ENCODE data around the gene ABLIM1. TPM values are rescaled to one million over a fixed set of nuclear protein-coding genes. Genes with fewer than 3 reads are reported as not detected.

The ABLIM1 gene
- polyA plus RNA-seq, 3 donors, result 0.33 to 0.91 (median 0.57) TPM

- H3K4me1 Mint-ChIP-seq, result peaks cover 29% of the 10 kb centered on the region
- H3K4me2 ChIP-seq (replicated peaks; ENCODE audit: extremely low read depth, low read length, poor library complexity, severe bottlenecking), result no peak overlapping the region
- H4K20me1 ChIP-seq (ENCODE audit: insufficient read depth, low read length), result no peaks in the 10 kb centered on the region
- no peak for DNase-seq
- no peak overlapping the region for H3K27ac ChIP-seq (ENCODE audit: low read depth in 1 of 2, low read length in 2 of 2)
- H3K4me3 ChIP-seq (replicated peaks in 1 of 3; ENCODE audit: low read depth in 2 of 3, low read length in 3 of 3), result no peak overlapping the region
- H3K27me3 ChIP-seq (ENCODE audit: control insufficient read depth in 2 of 2, insufficient read depth in 2 of 2, low read length in 2 of 2), result no peaks in the 10 kb centered on the region
- no peaks in the 10 kb centered on the region for H3K36me3 Mint-ChIP-seq
- H2AFZ ChIP-seq (ENCODE audit: insufficient read depth, low read depth, low read length, poor library complexity, severe bottlenecking), result no peak overlapping the region
- no peak overlapping the region for H3K27ac Mint-ChIP-seq
- H3K4me1 ChIP-seq (ENCODE audit: control insufficient read depth in 1 of 2, insufficient read depth in 2 of 2, low read length in 2 of 2), result peaks cover 7 to 15% of the 10 kb centered on the region in 2 donors
- intact Hi-C loops (cut with micrococcal nuclease), result no loop called here
- TF ChIP-seq, protein P1, sequence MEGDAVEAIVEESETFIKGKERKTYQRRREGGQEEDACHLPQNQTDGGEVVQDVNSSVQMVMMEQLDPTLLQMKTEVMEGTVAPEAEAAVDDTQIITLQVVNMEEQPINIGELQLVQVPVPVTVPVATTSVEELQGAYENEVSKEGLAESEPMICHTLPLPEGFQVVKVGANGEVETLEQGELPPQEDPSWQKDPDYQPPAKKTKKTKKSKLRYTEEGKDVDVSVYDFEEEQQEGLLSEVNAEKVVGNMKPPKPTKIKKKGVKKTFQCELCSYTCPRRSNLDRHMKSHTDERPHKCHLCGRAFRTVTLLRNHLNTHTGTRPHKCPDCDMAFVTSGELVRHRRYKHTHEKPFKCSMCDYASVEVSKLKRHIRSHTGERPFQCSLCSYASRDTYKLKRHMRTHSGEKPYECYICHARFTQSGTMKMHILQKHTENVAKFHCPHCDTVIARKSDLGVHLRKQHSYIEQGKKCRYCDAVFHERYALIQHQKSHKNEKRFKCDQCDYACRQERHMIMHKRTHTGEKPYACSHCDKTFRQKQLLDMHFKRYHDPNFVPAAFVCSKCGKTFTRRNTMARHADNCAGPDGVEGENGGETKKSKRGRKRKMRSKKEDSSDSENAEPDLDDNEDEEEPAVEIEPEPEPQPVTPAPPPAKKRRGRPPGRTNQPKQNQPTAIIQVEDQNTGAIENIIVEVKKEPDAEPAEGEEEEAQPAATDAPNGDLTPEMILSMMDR (IDR thresholded peaks at IDR 0.05), result no peak
- WGBS (ENCODE audit: insufficient coverage), result 100% methylated on average over 2 of the region's 3 CpGs
- no peaks in the 10 kb centered on the region for H3K79me2 ChIP-seq (ENCODE audit: insufficient read depth, low read length)
- no peak overlapping the region for H3K4me3 Mint-ChIP-seq
- H3K9ac ChIP-seq (ENCODE audit: insufficient read depth, low read length, poor library complexity, severe bottlenecking), result no peak overlapping the region
- H3K9me3 ChIP-seq (replicated peaks in 1 of 2; ENCODE audit: control insufficient read depth in 1 of 2, insufficient read depth in 1 of 2, low read length in 2 of 2), result no peaks in the 10 kb centered on the region
- H3K9me3 Mint-ChIP-seq, result peaks cover 0 to 2% (median 0%) of the 10 kb centered on the region in 7 donors
- H3K36me3 ChIP-seq (replicated peaks in 1 of 2; ENCODE audit: control insufficient read depth in 1 of 2, insufficient read depth in 2 of 2, low read length in 2 of 2), result no peaks in the 10 kb centered on the region
- peaks cover 0 to 2% (median 0%) of the 10 kb centered on the region in 3 donors for H3K27me3 Mint-ChIP-seq (ENCODE audit: low read depth in 3 of 3)
These were observed 29.4 kb upstream of the ABLIM1 start for GRCh38 chr10:114687459-114687858.

DNA sequence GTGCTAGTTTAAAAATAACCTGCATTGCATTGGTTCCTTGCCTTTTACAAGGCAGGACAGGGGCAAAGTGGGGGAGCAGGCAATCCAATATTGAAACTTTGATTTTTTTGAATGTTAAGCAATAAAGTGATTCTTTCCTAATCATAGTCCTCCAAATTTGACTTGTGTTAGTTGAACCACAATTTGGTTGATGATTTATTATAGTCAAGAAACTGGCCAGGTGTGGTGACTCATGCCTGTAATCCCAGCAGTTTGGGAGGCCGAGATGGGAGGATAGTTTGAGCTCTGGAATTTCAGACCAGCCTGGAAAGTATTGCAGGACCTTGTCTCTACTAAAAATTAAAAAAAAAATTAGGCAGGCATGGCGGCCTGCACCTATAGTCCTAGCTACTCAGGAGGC, 27.9 kb upstream of the ABLIM1 start:
- H3K27ac Mint-ChIP-seq, result no peak overlapping the region
- 100% methylated on average over 1 of the region's 2 CpGs for WGBS (ENCODE audit: insufficient coverage)

More for the DNA sequence above, 27.9 kb upstream of the ABLIM1 start:
- H4K20me1 ChIP-seq (ENCODE audit: insufficient read depth, low read length), result no peaks in the 10 kb centered on the region
- H3K27me3 Mint-ChIP-seq (ENCODE audit: low read depth in 3 of 3), result peaks cover 0 to 2% (median 1%) of the 10 kb centered on the region in 3 donors
- no peaks in the 10 kb centered on the region for H3K36me3 Mint-ChIP-seq
- no peaks in the 10 kb centered on the region for H3K36me3 ChIP-seq (replicated peaks in 1 of 2; ENCODE audit: control insufficient read depth in 1 of 2, insufficient read depth in 2 of 2, low read length in 2 of 2)
- intact Hi-C loops (cut with micrococcal nuclease), result no loop called here
- no peak overlapping the region for H3K4me2 ChIP-seq (replicated peaks; ENCODE audit: extremely low read depth, low read length, poor library complexity, severe bottlenecking)
- H3K4me1 ChIP-seq (ENCODE audit: control insufficient read depth in 1 of 2, insufficient read depth in 2 of 2, low read length in 2 of 2), result peaks cover 0 to 6% of the 10 kb centered on the region in 2 donors
- TF ChIP-seq, protein P1 (IDR thresholded peaks at IDR 0.05), result no peak
- no peak overlapping the region for H2AFZ ChIP-seq (ENCODE audit: insufficient read depth, low read depth, low read length, poor library complexity, severe bottlenecking)
- peaks cover 0 to 2% (median 0%) of the 10 kb centered on the region in 7 donors for H3K9me3 Mint-ChIP-seq
- peaks cover 14% of the 10 kb centered on the region for H3K4me1 Mint-ChIP-seq
- H3K27me3 ChIP-seq (ENCODE audit: control insufficient read depth in 2 of 2, insufficient read depth in 2 of 2, low read length in 2 of 2), result no peaks in the 10 kb centered on the region
- H3K9me3 ChIP-seq (replicated peaks in 1 of 2; ENCODE audit: control insufficient read depth in 1 of 2, insufficient read depth in 1 of 2, low read length in 2 of 2), result no peaks in the 10 kb centered on the region
- H3K27ac ChIP-seq (ENCODE audit: low read depth in 1 of 2, low read length in 2 of 2), result no peak overlapping the region
- no peak overlapping the region for H3K4me3 ChIP-seq (replicated peaks in 1 of 3; ENCODE audit: low read depth in 2 of 3, low read length in 3 of 3)
- no peaks in the 10 kb centered on the region for H3K79me2 ChIP-seq (ENCODE audit: insufficient read depth, low read length)
- no peak overlapping the region for H3K9ac ChIP-seq (ENCODE audit: insufficient read depth, low read length, poor library complexity, severe bottlenecking)
- DNase-seq, result no peak
- H3K4me3 Mint-ChIP-seq, result no peak overlapping the region

Measured in CD14-positive monocyte (primary cell).